Renal pelvis (tissue), 4 donors: ENCODE data around the gene RALB. TPM values are rescaled to one million over a fixed set of nuclear protein-coding genes. Genes with fewer than 3 reads are reported as not detected.
"Not testable (repeated sequence)": the region's sequence is repeated elsewhere in the genome, so short reads cannot be mapped to it uniquely, and the experiment has no call there.

Source experiments
- DNase-seq: peaks from one replicate; pipeline ENCODE4 v3.0.0-alpha.2; 2013
- polyA plus RNA-seq, 3 donors: library from polyadenylated mRNA; unstranded; fragments of 120-200 nt; gene quantifications; one replicate each; pipeline ENCODE4 v1.2.1, GENCODE V29; 2013; ENCODE audit not compliant: insufficient read length in 3 of 3

RALB gene
- polyA plus RNA-seq, 3 donors: 67.3 to 82.4 (median 78.0) TPM

GRCh38 chr2:120222186-120223033 lies 30.2 kb upstream of the RALB start:
- DNase-seq: no peak

DNA sequence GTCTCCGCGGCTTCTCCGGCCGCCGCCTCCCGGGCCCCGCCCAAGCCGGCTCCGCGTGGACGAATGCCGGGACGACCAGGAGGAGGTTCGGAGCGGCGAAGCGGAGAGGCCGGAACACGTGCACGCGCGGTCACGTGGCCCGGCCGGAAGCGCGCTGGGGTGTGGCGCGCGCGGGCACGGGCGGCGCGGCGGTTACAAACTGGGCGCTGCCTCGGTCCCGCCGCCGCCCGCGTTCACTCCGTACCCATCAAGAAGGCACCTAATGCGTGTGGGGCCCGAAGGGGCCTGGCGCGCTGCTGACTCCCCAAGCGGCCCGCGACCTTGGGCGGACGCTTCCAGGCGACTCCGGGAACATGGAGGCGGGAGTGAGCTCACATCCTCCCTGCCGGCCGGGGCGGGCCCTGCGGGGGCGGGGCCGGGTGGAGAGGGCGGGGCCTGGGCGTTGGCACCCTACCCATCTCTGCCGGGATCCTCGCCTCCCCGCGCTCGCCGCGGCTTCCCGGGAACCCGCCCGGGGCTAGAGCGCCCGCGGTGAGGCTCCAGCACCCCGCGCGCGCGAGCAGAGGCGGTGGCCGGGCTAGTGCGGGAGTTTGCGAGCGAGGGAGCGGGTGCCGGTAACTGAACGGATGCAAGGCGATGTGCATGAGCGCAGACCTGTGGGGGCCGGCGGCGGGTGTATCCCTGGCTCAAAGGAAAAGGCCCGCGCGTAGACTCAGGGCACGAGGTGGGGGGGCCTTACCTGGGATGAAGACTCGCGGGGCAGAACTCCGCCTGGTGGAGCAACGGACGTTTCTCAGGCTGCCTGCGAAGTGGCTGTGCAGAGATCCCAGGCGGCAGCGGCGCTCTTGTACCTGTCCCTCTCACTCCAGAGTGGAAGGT lies 29.4 kb upstream of the RALB start, which contains the start of gene TMEM185B:
TMEM185B (minus strand) TSS at position 367 of the 879 bp plus-strand sequence. CDS start 424 bp downstream, outside the sequence.
- peak; percentile 88 for DNase-seq

GRCh38 chr2:120224256-120224655 lies 28.4 kb upstream of the RALB start:
- DNase-seq: no peak

- no peak for DNase-seq
These were observed 27.7 kb upstream of the RALB start for GRCh38 chr2:120224735-120225548.

DNA sequence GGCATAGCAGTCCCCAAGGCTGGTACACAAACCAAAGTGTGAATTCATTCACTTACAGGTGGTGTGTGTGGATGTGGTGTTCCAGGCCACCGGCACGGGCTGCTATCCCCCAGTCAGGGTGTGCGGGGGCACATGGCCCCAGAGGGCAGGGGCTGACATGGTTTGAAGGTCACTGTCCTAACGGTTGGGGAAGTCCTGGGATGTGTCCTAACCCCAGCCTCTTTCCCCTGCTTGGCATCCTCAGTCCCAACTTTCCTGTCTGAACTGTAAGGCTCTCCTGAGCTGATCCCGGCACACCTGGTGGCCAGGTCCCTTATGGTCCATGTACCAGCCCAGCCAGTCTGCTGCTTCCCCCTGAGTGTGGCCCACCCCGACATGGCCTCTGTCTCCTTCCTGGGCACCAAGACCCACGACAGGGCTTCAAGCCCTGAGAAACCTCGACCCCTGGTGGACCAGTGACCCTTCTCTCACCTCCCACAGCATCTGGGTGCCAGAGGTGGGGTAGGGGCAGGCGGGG lies 27.0 kb upstream of the RALB start:
- DNase-seq: no peak

DNA sequence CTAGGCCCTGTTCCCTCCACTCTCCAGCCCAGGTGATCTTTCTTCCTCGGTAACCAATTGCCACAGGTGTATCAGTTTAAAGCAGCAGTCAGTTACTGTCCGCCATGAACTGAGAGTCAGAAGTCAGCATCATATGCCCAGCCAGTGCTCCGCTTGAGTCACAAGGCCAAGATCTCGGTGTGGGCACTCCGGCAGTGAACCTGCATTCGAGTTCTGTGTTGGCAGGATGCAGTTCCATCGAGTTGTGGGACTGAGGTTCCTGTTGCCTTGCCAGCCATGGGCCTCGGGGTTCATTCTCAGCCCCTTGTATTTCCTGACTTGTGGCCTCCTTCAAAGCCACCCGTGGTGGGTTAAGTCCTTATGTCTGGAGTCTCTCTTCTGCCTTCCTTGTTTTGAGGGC lies 26.3 kb upstream of the RALB start:
- no peak for DNase-seq

- no peak for DNase-seq
These were observed 25.3 kb upstream of the RALB start for GRCh38 chr2:120227111-120227991.

DNA sequence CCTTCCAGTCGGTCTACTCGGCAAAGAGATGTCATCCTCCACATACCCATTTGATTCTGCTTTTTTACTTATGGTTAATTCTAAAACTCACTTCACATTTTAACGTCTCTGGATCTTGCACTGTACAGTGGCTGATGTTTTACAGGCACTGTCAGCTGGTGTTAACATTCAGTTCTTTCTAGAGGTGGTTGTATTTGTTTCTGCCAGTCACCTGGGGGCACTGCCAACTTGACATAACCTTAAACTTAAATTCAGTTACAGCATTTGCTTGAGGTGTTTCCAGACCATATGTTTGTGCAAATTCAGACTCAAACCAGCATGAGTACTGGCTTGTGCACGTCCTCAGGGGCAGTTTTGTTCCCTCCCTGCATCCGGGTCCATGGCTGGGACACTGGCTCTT lies 24.1 kb upstream of the RALB start:
- no peak for DNase-seq

GRCh38 chr2:120229341-120229740 lies 23.3 kb upstream of the RALB start:
- no peak for DNase-seq

GRCh38 chr2:120230515-120231471 lies 21.9 kb upstream of the RALB start:
- DNase-seq: no peak

GRCh38 chr2:120231564-120231973 lies 21.1 kb upstream of the RALB start:
- no peak for DNase-seq

GRCh38 chr2:120231974-120232635 lies 20.5 kb upstream of the RALB start:
- no peak for DNase-seq

DNA sequence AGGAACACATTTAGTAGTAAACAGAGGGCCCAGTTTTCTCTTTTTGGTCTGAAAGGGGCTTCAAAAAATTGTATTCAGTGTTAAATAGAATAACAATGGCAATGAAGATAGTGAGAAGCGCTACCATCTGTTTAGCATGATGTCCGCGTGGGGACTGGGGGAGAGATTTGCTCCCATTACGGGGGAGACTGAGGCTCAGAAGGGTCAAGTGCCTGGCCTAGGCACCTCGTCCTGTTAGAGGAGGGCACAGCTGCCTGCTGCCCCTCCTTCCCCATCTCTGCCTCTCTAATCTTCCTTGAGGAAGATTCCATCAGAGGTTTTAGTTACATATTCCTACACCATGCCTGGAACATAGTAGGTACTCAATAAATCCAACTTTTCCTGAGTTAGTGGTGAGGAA lies 19.4 kb upstream of the RALB start:
- no peak for DNase-seq

- DNase-seq: not testable (repeated sequence)
These were observed 17.5 kb upstream of the RALB start for GRCh38 chr2:120235158-120235557.

DNA sequence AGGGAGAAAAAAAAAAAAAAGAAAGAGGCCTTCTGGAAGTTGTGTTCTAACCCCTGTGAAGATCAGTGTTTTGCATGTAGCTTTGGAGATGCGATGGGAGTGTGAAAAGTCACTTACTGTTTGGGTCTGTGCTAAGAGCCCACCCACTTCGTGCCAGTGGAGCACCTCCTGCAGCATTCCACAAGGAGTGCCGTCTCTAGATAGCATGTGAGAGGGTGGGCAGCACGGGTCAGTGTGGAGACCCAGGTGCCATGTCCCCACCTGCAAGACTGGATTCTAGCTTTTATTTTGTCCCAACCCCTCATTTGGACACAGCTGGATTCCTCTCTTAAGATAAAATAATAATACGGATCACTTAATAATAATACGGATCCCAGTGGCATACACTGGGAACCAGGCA lies 17.0 kb upstream of the RALB start:
- no peak for DNase-seq

GRCh38 chr2:120236316-120236715 lies 16.3 kb upstream of the RALB start:
- DNase-seq: no peak

DNA sequence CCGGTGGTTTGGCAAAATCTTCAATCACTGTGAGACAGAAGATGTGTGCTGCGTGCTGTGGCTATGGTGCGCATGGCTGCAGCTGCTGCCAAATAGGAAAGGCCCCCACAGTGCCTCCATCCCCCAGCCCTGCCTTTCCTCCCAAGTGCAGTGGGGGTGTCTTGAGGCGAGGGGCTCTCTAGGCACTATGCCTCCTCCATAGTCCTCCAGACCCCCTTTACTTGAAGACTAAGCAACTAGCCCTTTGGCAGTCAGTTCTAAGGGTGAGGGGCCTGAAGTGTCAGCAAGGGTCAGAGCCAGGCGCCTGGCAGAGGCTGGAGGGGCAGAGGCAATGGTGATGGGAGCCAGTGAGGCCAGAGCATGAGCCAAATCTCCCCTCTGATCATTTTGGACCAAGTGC lies 15.9 kb upstream of the RALB start:
- DNase-seq: no peak

DNA sequence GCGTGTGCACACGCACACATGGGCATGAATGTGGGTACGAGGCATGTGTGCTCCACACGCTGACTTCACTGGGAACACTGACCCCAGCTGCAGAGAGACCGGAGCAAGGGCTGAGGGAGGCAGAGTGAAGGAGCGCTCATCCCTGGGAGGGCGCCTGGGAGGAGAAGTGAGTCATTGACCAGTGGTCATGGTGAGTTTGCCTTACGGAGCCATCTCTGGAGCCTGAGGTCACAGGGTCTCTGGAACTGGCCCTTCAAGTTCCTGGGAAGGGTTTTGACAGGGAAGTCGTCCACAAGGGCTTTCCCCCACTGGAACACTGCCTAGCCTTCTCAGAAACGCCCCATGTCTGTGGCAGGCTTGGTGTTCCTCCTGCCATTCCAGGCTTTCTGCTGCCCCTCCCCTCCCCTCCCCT lies 15.2 kb upstream of the RALB start:
- no peak for DNase-seq
